ENCODE measurements around the gene IGLON5.
A peak's percentile ranks its signal among the peaks of the same experiment; 100 is the strongest.

IGLON5 gene

GRCh38 chr19:51338563-51339312, 27.3 kb downstream of the IGLON5 start:
- DNase-seq (ENCODE audit: low read depth): peak; percentile 38

DNA sequence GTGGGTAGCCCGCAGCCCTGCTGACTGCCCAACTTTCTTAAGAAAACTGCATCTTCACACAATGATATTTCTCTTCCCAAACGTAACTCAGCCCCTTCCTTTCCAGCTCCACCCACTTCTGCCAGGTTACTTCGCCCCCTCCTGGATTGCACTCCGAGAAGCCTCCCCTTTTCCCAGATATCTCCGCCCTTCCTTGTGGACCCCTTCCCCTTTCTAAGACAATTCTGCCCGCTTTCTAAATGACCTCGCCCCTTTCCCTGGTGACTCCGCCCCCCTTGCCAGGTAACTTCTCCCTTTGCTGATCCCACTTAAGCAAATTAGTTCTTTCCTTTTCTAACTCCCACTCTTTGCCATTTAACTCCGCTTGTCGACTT, 27.9 kb downstream of the IGLON5 start:
- no peak for DNase-seq (ENCODE audit: low read depth)

DNA sequence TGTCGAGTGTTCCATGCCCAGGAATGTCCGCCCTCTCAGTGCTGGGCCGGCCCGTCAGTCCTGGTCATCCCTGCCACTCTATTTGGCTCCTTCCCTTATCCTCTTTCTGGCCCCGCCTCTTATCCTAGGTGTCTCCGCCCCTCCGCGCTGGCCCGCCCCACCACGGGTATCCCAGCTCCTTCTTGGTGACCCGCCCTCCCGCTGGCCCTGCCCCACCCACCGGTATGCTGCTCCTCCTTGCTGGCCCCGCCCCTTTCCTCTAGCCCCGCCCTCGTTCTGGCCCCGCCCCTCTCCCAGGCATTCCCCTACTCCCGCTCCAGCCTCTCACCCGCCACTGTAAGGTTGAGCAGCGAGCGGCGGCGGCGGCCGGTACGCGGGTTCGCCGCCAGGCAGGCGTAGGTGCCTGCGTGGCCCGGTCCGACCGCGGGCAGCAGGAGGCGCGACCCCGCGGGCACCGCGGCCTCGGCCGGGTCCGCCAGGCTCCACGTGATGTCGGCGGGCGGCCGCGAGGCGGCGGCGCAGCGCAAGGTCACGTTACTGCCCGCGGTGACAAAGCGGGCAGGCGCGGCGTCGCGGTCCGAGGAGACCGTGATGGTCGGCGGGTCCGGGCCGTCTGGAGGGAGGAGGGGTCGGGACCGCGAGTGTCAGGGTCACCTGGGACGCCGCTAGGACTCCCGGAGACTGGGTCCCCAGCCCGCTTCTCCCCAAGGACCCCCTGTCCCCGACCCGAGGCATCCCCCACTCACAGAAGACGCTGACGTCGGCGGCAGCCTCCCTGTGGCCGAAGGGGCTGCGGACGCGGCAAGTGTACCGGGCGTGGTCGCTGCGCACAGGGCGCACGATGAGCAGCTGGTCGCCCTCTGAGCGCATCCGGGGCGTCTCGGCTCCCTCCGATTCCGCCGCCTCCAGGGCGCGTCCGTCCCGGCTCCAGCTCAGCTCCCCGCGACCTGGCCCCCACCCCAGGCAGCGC, 28.5 kb downstream of the IGLON5 start:
- peak; percentile 89 for DNase-seq (ENCODE audit: low read depth)

GRCh38 chr19:51341066-51341465, 29.6 kb downstream of the IGLON5 start:
- DNase-seq (ENCODE audit: low read depth): no peak

GRCh38 chr19:51341976-51342580, 30.6 kb downstream of the IGLON5 start, which contains the start of gene VSIG10L:
Gene VSIG10L, minus strand, starts transcription at chr19:51342139. Its CDS starts 15 bp downstream, at chr19:51342124.
- no peak for DNase-seq (ENCODE audit: low read depth)

GRCh38 chr19:51342631-51343569, 31.5 kb downstream of the IGLON5 start:
- no peak for DNase-seq (ENCODE audit: low read depth)

GRCh38 chr19:51345076-51345620, 33.7 kb downstream of the IGLON5 start:
- DNase-seq (ENCODE audit: low read depth): no peak

- no peak for DNase-seq (ENCODE audit: low read depth)
Observed at GRCh38 chr19:51346742-51347141, 35.3 kb downstream of the IGLON5 start.

DNA sequence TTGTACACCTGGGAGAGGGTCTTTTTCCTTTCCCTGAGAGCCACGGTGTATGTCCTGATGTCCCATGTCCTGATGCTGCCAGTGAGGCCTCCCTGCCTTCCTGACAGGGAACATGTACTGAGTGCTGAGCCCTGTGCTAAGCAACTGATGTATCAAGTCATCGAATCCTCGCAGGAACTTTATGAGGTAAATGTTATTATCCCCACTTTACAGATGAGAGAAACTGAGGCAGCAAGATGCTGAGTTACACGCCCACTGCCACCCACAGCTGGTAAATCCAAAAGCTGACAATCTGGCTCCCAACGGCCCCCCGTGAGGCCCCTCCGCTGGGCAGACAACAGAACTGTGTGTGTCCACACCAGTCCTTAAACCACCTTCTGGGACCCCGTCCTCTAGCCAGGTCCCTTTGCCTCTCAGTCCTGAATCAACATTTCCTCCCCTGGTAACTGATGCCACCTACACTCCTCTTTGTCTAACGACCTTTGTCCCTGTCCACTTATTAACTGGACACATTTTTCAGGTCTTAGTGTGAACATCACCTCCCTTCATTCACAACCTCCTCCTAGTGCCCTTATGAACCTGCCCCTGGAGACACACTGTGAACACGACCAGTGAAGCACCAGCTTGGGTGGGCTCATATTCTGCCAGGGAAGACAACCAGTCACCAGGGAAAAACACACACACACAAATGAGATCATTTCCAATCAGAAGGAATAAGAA, 35.9 kb downstream of the IGLON5 start:
- DNase-seq (ENCODE audit: low read depth): no peak

DNA sequence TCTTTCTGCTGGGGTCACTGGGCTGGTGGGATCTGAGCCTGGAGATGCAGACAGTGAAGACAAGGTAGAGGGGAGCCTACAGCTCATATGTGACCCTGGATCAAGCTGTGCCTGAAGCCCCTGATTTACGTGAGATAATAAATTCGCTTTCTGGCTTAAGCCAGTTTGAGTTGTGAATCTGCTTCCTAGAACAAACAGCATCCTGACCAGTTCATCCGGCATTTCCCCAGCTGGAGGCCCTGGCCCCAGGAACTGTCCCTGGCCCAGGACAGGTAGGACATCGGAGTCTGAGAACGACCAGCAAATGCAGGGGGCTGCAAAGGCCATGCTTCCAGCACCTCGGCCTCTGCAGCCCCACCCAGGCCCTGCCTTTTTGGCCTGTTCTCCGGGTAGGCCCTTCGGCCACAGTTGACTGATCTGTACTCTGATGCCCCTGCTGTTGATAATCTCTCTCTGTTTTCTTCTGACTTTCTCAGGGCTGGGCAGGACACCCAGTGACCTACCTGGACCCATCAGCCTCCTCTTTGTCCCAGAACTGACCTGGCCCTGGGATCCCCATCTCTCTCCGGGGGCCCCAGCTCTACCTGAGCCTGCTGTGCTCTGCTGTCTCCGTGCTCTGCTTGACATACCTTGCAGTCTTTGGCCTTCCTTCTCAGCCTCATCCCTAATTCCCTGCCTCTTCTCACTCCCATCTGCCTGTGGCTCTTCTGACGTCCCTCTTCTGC, 40.0 kb downstream of the IGLON5 start:
- no peak for DNase-seq (ENCODE audit: low read depth)

GRCh38 chr19:51352783-51353360, 41.4 kb downstream of the IGLON5 start:
- no peak for DNase-seq (ENCODE audit: low read depth)

DNA sequence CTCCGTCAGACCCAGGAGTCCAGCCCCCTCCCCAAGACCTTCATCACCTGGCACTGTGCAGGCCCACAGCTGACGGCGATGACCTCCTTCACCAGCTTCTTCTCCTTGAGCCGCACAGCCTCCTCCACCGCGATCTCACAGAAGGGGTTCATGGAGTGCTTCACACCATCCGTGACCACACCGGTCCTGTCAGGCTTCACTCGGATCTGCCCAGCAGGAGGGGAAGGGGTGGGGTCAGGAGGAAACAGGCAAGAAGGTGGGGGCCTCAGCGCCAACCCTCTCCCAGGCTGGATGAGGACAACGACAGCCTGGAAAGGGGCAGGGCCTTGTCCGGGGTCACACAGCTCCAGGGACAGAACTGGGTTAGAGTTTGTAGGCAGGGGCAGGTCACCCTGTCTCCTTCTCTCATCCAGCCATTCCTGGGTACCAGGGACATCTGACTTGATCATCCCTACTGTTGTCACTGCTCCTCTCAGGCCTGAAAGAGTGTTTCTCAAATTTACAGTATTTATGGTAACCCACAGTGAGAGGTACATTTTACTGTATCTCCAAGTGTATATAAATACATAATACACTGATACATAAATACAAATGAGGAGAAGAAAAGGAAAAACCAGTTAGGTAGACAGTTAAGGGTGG, 42.8 kb downstream of the IGLON5 start:
- DNase-seq (ENCODE audit: low read depth): no peak

- DNase-seq (ENCODE audit: low read depth): no peak
Observed at GRCh38 chr19:51354742-51355148, 43.3 kb downstream of the IGLON5 start.

- DNase-seq (ENCODE audit: low read depth): no peak
Observed at GRCh38 chr19:51356159-51356801, 44.8 kb downstream of the IGLON5 start.

GRCh38 chr19:51357952-51358351, 46.5 kb downstream of the IGLON5 start:
- no peak for DNase-seq (ENCODE audit: low read depth)

- peak; percentile 80 for DNase-seq (ENCODE audit: low read depth)
Observed at GRCh38 chr19:51359294-51359693, 47.9 kb downstream of the IGLON5 start.

- DNase-seq (ENCODE audit: low read depth): no peak
Observed at GRCh38 chr19:51361239-51361638, 49.8 kb downstream of the IGLON5 start.

All from GM04504 (cell line).